ENCODE data around the gene PCDHB7.
"Not testable (repeated sequence)": the region's sequence is repeated elsewhere in the genome, so short reads cannot be mapped to it uniquely, and the experiment has no call there.

Gene PCDHB7

DNA sequence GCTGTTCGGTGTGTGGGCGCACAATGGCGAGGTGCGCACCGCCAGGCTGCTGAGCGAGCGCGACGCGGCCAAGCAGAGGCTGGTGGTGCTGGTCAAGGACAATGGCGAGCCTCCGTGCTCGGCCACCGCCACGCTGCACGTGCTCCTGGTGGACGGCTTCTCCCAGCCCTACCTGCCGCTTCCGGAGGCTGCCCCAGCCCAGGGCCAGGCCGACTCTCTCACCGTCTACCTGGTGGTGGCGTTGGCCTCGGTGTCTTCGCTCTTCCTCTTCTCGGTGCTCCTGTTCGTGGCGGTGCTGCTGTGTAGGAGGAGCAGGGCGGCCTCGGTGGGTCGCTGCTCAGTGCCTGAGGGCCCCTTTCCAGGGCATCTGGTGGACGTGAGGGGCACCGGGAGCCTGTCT, 7.4 kb downstream of the PCDHB7 start:
- in situ Hi-C loops (cut with MboI; ENCODE audit: low sequenced_read_pairs) = not testable (repeated sequence)

- in situ Hi-C loops (cut with MboI; ENCODE audit: low sequenced_read_pairs) = no loop called here
Measured at GRCh38 chr5:141180313-141180712, 7.9 kb downstream of the PCDHB7 start.

- in situ Hi-C loops (cut with MboI; ENCODE audit: low sequenced_read_pairs) = no loop called here
Measured at GRCh38 chr5:141182248-141182647, 9.8 kb downstream of the PCDHB7 start, which contains the start of gene PCDHB16. TSS of gene PCDHB16 (plus strand) at chr5:141182387. CDS start at chr5:141182560, 173 bp downstream.

DNA sequence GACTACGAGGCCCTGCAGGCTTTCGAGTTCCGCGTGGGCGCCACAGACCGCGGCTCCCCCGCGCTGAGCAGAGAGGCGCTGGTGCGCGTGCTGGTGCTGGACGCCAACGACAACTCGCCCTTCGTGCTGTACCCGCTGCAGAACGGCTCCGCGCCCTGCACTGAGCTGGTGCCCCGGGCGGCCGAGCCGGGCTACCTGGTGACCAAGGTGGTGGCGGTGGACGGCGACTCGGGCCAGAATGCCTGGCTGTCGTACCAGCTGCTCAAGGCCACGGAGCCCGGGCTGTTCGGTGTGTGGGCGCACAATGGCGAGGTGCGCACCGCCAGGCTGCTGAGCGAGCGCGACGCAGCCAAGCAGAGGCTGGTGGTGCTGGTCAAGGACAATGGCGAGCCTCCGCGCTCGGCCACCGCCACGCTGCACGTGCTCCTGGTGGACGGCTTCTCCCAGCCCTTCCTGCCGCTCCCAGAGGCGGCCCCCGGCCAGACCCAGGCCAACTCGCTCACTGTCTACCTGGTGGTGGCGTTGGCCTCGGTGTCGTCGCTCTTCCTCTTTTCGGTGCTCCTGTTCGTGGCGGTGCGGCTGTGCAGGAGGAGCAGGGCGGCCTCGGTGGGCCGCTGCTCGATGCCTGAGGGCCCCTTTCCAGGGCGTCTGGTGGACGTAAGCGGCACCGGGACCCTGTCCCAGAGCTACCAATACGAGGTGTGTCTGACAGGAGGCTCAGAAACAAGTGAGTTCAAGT, 11.8 kb downstream of the PCDHB7 start:
- in situ Hi-C loops (cut with MboI; ENCODE audit: low sequenced_read_pairs) = not testable (repeated sequence)

DNA sequence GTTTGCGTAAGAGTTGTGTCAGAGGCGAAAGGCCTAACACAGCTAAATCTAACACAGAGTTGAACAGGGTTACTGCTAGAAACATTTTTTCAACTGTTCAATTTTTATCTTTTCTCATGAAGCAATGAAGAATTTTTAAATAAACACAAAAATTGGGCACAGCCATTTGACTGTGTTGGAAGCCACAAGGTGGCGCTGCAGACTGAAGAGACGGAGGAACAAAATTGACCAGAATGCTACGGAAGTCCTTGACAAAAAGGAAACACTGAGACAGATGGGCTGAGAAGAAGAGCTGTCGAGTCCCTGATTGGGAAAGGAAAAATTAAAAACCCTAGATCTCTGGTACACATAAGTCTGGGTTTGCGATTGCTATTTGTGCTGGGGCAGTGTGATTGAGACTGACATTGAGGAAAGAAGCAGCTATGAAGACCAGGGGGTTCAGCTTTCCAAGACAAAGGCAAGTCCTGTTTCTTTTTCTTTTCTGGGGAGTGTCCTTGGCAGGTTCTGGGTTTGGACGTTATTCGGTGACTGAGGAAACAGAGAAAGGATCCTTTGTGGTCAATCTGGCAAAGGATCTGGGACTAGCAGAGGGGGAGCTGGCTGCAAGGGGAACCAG, 14.6 kb downstream of the PCDHB7 start, which contains the start of gene PCDHB9:
Gene PCDHB9, plus strand, starts transcription at position 265 of the 616 bp plus-strand sequence. Its CDS starts 158 bp downstream, at position 423.
- in situ Hi-C loops (cut with MboI; ENCODE audit: low sequenced_read_pairs) = no loop called here

DNA sequence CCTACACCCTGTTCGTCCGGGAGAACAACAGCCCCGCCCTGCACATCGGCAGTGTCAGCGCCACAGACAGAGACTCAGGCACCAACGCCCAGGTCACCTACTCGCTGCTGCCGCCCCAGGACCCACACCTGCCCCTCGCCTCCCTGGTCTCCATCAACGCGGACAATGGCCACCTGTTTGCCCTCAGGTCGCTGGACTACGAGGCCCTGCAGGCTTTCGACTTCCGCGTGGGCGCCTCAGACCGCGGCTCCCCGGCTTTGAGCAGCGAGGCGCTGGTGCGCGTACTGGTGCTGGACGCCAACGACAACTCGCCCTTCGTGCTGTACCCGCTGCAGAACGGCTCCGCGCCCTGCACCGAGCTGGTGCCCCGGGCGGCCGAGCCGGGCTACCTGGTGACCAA, 16.2 kb downstream of the PCDHB7 start:
- in situ Hi-C loops (cut with MboI; ENCODE audit: low sequenced_read_pairs) = not testable (repeated sequence)

GRCh38 chr5:141189131-141189530, 16.7 kb downstream of the PCDHB7 start:
- in situ Hi-C loops (cut with MboI; ENCODE audit: low sequenced_read_pairs) = not testable (repeated sequence)

DNA sequence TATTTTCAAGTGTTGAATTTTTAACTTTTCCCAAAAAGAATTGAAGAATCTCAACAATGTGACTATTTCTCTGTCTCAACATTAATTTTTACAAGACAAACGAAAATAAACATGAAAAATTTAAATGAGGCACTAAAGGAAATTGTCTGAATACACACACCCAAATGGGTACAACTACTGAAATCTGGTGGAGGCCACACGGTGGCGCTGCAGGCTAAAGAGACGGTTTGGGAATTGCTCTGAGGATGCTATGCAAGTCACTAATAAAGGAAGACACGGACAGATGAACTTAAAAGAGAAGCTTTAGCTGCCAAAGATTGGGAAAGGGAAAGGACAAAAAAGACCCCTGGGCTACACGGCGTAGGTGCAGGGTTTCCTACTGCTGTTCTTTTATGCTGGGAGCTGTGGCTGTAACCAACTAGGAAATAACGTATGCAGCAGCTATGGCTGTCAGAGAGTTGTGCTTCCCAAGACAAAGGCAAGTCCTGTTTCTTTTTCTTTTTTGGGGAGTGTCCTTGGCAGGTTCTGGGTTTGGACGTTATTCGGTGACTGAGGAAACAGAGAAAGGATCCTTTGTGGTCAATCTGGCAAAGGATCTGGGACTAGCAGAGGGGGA, 19.8 kb downstream of the PCDHB7 start, which contains the start of gene PCDHB10:
Gene PCDHB10, plus strand, starts transcription at position 244 of the 616 bp plus-strand sequence. Its CDS starts 200 bp downstream, at position 444.
- in situ Hi-C loops (cut with MboI; ENCODE audit: low sequenced_read_pairs) = no loop called here

DNA sequence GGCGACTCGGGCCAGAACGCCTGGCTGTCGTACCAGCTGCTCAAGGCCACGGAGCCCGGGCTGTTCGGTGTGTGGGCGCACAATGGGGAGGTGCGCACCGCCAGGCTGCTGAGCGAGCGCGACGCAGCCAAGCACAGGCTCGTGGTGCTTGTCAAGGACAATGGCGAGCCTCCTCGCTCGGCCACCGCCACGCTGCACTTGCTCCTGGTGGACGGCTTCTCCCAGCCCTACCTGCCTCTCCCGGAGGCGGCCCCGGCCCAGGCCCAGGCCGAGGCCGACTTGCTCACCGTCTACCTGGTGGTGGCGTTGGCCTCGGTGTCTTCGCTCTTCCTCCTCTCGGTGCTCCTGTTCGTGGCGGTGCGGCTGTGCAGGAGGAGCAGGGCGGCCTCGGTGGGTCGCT, 21.9 kb downstream of the PCDHB7 start:
- in situ Hi-C loops (cut with MboI; ENCODE audit: low sequenced_read_pairs) = not testable (repeated sequence)

GRCh38 chr5:141196363-141196762, 23.9 kb downstream of the PCDHB7 start:
- in situ Hi-C loops (cut with MboI; ENCODE audit: low sequenced_read_pairs) = no loop called here

DNA sequence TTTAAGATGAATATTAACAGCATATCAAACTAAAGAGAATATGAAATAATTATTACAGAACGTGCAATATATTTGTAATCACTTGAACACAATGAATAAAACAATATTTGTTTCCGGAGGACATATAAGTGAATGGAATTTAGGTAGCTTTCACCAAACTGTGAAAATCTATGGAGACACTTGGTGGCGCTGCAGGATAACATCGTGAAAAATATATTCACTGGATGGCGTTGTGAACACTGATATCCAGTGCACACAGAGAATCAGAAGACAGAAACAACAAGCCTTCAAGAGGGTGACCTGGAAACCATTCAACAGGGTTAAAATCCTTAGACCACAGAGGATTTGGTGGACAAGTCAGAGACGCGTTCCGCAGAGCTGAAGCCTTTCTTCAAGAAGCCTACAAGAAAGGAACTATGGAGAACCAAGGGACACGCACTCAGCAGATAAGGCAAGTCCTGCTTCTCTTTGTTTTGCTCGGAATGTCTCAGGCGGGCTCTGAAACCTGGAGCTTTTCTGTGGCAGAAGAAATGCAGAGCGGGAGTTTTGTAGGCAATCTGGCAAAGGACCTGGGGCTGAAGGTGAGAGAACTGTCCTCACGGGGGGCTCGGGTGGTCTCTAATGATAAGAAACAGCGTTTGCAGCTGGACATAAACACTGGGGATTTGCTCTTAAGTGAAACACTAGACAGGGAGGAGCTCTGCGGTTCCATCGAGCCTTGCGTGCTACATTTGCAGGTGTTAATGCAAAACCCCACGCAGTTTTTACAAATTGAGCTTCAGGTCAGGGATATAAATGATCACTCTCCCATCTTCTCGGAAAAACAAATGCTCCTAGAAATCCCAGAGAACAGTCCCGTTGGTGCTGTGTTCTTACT, 27.2 kb downstream of the PCDHB7 start, which contains the start of gene PCDHB11:
Gene PCDHB11, plus strand, starts transcription at position 269 of the 877 bp plus-strand sequence. Its CDS starts 148 bp downstream, at position 417.
- in situ Hi-C loops (cut with MboI; ENCODE audit: low sequenced_read_pairs) = no loop called here

GRCh38 chr5:141201126-141201525, 28.7 kb downstream of the PCDHB7 start:
- in situ Hi-C loops (cut with MboI; ENCODE audit: low sequenced_read_pairs) = not testable (repeated sequence)

DNA sequence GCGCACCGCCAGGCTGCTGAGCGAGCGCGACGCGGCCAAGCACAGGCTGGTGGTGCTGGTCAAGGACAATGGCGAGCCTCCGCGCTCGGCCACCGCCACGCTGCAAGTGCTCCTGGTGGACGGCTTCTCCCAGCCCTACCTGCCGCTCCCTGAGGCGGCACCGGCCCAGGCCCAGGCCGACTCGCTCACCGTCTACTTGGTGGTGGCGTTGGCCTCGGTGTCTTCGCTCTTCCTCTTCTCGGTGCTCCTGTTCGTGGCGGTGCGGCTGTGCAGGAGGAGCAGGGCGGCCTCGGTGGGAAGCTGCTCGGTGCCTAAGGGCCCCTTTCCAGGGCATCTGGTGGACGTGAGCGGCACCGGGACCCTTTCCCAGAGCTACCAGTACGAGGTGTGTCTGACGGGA, 29.2 kb downstream of the PCDHB7 start:
- in situ Hi-C loops (cut with MboI; ENCODE audit: low sequenced_read_pairs) = not testable (repeated sequence)

GRCh38 chr5:141208478-141208877, 36.0 kb downstream of the PCDHB7 start, which contains the start of gene PCDHB12:
TSS of gene PCDHB12 (plus strand) at chr5:141208719. CDS start at chr5:141208908, 189 bp downstream.
- in situ Hi-C loops (cut with MboI; ENCODE audit: low sequenced_read_pairs) = no loop called here

DNA sequence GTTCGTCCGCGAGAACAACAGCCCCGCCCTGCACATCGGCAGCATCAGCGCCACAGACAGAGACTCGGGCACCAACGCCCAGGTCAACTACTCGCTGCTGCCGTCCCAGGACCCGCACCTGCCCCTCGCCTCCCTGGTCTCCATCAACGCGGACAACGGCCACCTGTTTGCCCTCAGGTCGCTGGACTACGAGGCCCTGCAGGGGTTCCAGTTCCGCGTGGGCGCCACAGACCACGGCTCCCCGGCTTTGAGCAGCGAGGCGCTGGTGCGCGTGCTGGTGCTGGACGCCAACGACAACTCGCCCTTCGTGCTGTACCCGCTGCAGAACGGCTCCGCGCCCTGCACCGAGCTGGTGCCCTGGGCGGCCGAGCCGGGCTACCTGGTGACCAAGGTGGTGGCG, 37.8 kb downstream of the PCDHB7 start:
- in situ Hi-C loops (cut with MboI; ENCODE audit: low sequenced_read_pairs) = not testable (repeated sequence)

DNA sequence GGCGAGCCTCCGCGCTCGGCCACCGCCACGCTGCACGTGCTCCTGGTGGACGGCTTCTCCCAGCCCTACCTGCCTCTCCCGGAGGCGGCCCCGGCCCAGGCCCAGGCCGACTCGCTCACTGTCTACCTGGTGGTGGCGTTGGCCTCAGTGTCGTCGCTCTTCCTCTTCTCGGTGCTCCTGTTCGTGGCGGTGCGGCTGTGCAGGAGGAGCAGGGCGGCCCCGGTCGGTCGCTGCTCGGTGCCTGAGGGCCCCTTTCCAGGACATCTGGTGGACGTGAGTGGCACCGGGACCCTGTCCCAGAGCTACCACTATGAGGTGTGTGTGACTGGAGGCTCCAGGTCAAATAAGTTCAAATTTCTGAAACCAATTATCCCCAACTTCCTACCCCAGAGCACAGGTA, 38.4 kb downstream of the PCDHB7 start:
- in situ Hi-C loops (cut with MboI; ENCODE audit: low sequenced_read_pairs) = not testable (repeated sequence)

DNA sequence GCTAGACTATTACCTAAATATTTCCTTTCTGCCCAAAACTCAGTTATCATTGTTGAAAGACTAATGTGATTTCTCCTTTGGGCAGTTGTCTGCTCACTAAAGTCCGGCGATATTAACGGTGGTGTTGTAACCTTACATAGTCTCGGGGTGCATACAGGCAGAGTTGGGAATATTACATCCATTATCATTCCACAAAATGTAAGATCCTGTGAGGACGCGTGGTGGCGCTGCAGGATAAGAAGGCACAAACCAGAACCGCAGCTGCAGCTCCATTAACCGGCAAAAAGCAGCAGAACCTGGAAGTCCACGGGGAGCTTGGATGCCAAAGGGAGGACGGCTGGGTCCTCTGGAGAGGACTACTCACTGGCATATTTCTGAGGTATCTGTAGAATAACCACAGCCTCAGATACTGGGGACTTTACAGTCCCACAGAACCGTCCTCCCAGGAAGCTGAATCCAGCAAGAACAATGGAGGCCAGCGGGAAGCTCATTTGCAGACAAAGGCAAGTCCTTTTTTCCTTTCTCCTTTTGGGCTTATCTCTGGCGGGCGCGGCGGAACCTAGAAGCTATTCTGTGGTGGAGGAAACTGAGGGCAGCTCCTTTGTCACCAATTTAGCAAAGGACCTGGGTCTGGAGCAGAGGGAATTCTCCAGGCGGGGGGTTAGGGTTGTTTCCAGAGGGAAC, 41.4 kb downstream of the PCDHB7 start, which contains the start of gene PCDHB13:
Gene PCDHB13, plus strand, starts transcription at position 264 of the 684 bp plus-strand sequence. Its CDS starts 205 bp downstream, at position 469.
- in situ Hi-C loops (cut with MboI; ENCODE audit: low sequenced_read_pairs) = not testable (repeated sequence)

DNA sequence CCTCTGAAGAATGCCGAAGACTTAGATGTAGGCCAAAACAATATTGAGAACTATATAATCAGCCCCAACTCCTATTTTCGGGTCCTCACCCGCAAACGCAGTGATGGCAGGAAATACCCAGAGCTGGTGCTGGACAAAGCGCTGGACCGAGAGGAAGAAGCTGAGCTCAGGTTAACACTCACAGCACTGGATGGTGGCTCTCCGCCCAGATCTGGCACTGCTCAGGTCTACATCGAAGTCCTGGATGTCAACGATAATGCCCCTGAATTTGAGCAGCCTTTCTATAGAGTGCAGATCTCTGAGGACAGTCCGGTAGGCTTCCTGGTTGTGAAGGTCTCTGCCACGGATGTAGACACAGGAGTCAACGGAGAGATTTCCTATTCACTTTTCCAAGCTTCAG, 42.1 kb downstream of the PCDHB7 start:
- in situ Hi-C loops (cut with MboI; ENCODE audit: low sequenced_read_pairs) = not testable (repeated sequence)

DNA sequence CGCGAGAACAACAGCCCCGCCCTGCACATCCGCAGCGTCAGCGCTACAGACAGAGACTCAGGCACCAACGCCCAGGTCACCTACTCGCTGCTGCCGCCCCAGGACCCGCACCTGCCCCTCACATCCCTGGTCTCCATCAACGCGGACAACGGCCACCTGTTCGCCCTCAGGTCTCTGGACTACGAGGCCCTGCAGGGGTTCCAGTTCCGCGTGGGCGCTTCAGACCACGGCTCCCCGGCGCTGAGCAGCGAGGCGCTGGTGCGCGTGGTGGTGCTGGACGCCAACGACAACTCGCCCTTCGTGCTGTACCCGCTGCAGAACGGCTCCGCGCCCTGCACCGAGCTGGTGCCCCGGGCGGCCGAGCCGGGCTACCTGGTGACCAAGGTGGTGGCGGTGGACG, 43.1 kb downstream of the PCDHB7 start:
- in situ Hi-C loops (cut with MboI; ENCODE audit: low sequenced_read_pairs) = not testable (repeated sequence)

GRCh38 chr5:141216035-141216434, 43.6 kb downstream of the PCDHB7 start:
- in situ Hi-C loops (cut with MboI; ENCODE audit: low sequenced_read_pairs) = not testable (repeated sequence)

Measured in hTERT RPE-1 (cell line).